ENCODE measurements around the gene HS3ST3A1.

Gene HS3ST3A1

DNA sequence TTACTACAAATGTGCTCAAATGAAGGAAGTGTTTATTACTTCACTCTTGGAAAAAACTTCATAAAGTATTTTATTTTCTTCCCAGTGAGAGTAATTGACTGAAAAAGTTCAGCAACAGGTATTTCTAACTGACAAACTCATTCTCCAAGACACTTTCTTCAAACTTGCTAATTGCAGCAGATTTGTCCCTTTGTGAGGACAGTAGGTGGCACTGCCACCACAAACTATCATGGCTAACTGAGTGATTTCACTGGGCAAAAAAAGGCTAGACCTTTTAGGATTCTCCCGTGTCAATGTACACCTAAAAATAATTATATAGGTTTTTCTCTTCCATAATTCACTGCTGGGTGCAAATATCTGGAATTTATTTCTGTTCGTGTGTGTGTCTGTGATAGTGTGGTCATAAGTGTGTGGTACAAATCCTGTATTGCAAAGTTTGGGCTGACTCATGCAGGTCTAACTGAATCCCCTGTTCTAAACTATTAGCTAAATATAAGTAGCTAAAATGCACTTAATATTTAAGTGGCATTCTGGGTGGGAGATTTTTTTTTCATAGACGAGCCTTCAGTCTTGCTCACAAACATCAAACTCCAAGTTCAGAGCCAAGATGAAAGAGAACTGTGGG is 3.9 kb downstream of the HS3ST3A1 start:
- Histone ChIP-seq H3K9me3 (ENCODE audit: control insufficient read depth, low read length) (no peaks in the 10 kb centered on the region), H3K36me3 (ENCODE audit: control insufficient read depth, insufficient read depth, low read length, severe bottlenecking) (no peaks in the 10 kb centered on the region), H3K4me3 (ENCODE audit: low read length) (peak overlapping the region; percentile 46), H3K9ac (ENCODE audit: low read length) (peak overlapping the region; percentile 80), H3K27me3 (replicated peaks; ENCODE audit: control insufficient read depth, insufficient read depth, low read length) (no peaks in the 10 kb centered on the region), H3K4me1 (ENCODE audit: control insufficient read depth, insufficient read depth, low read length) (peaks cover 39% of the 10 kb centered on the region)
- DNase-seq (ENCODE audit: low read depth): peak; percentile 67

DNA sequence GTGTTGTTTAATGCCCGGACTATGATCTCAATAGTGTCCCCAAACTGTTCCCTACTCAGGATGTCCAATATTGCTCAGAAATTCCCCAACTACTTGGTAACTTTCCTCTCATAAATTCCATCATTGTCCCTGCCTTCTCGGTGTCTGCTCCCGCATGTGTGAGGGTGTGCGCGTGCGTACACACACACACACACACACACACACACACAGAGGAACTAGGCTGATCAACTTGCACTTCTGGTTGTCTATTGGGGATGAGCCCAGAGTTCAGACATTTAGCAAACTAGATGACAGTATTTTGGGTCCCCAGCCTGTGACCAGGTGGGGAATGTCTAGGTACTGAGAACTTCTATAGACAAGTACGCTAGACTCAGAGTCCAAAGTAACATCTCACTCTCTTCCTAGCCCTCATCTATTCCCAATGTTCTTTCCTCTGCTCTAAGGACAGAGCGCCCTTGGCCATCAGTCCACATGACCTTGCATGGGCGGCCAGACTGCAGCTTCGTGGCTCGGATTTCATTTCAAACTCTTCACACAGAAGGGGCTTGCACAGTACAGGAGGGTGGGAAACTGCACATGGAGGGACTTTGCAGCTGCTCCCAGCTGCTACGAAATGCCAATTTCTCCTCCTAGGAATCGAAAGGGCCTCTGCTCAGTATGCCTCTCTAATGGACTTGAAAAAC is 5.3 kb downstream of the HS3ST3A1 start:
- no peaks in the 10 kb centered on the region for H3K36me3 ChIP-seq (ENCODE audit: control insufficient read depth, insufficient read depth, low read length, severe bottlenecking)
- no peak overlapping the region for H3K9ac ChIP-seq (ENCODE audit: low read length)
- no peak overlapping the region for H3K4me3 ChIP-seq (ENCODE audit: low read length)
- H3K9me3 ChIP-seq (ENCODE audit: control insufficient read depth, low read length): no peaks in the 10 kb centered on the region
- no peaks in the 10 kb centered on the region for H3K27me3 ChIP-seq (replicated peaks; ENCODE audit: control insufficient read depth, insufficient read depth, low read length)
- peaks cover 44% of the 10 kb centered on the region for H3K4me1 ChIP-seq (ENCODE audit: control insufficient read depth, insufficient read depth, low read length)
- no peak for DNase-seq (ENCODE audit: low read depth)

DNA sequence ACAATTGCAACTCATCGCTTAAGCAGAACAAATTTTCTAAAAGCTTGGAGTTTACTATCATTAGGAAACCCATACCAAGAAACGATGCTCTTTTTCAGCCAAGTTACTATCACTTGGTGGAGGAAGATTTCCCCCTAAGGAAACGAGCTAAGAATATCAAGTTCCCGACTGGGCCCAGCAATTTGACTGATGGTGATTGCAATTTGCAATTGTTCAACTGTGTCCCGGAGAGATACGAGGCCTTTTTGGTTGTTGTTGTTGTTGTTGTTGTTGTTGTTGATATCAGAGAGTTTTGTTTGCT is 6.2 kb downstream of the HS3ST3A1 start:
- no peaks in the 10 kb centered on the region for H3K36me3 ChIP-seq (ENCODE audit: control insufficient read depth, insufficient read depth, low read length, severe bottlenecking)
- H3K9me3 ChIP-seq (ENCODE audit: control insufficient read depth, low read length): no peaks in the 10 kb centered on the region
- no peak overlapping the region for H3K4me3 ChIP-seq (ENCODE audit: low read length)
- H3K4me1 ChIP-seq (ENCODE audit: control insufficient read depth, insufficient read depth, low read length): peaks cover 46% of the 10 kb centered on the region
- no peak for DNase-seq (ENCODE audit: low read depth)
- no peaks in the 10 kb centered on the region for H3K27me3 ChIP-seq (replicated peaks; ENCODE audit: control insufficient read depth, insufficient read depth, low read length)
- no peak overlapping the region for H3K9ac ChIP-seq (ENCODE audit: low read length)

DNA sequence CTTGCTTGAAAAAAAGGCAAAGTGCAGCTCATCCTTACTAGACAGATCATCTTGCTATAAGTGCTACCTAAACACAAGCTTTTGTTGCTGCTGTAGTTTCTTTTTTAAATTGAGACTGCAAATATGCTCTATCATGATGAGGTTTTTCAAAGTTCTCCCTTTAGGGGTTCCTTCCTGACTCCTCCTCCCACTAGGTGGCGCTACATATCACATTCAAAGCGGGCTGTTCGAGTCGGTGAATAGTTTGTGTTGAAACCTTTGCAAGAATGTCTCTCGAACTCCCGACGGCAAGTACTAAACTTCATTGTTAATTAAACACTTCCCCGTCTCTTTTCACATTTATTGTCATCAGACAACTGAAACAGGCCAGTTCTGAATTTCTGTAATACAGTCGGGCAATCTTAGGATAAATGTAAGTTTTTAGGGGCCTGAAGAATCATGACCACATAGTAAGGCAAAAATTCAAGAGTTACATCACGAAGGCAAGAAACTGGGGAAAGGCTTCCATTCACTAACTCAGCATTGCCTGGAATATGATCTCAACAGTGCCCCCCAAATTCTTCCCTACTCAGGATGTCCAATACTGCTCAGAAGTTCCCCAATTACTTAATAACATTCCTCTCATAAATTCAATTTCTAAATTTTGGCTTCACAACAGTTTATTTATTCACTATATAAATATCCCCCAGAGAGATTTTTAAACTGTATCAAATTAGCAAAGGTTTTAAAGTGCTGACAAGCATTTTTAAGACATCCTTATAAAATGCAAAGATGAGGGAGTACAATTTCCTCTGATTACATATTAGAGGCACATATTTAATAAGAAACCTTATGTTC is 6.7 kb downstream of the HS3ST3A1 start:
- DNase-seq (ENCODE audit: low read depth): peak; percentile 94
- peak overlapping the region; percentile 54 for H3K9ac ChIP-seq (ENCODE audit: low read length)
- no peaks in the 10 kb centered on the region for H3K27me3 ChIP-seq (replicated peaks; ENCODE audit: control insufficient read depth, insufficient read depth, low read length)
- H3K4me3 ChIP-seq (ENCODE audit: low read length): peak overlapping the region; percentile 49
- no peaks in the 10 kb centered on the region for H3K36me3 ChIP-seq (ENCODE audit: control insufficient read depth, insufficient read depth, low read length, severe bottlenecking)
- H3K4me1 ChIP-seq (ENCODE audit: control insufficient read depth, insufficient read depth, low read length): peaks cover 52% of the 10 kb centered on the region
- H3K9me3 ChIP-seq (ENCODE audit: control insufficient read depth, low read length): no peaks in the 10 kb centered on the region

DNA sequence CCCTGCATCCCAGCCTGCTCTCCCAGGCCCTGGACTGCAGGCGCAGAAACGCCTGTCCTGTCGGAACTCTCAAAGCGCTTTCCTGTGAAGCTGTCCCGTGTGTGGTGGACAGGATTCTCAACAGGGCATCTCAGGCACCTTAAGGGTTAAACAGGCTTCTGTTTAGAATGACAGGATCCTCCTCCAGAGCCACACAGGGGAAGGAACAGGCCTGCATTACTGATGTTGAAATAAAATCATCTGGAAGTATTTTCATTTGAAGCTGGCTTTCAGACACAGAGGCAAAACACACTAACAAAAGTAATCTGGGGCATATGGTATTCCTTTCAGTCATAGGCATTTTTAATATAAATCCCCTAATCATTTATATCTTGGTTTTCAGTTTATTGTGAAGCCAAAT is 7.4 kb downstream of the HS3ST3A1 start:
- peak; percentile 72 for DNase-seq (ENCODE audit: low read depth)
- no peaks in the 10 kb centered on the region for H3K27me3 ChIP-seq (replicated peaks; ENCODE audit: control insufficient read depth, insufficient read depth, low read length)
- peak overlapping the region; percentile 49 for H3K4me3 ChIP-seq (ENCODE audit: low read length)
- H3K36me3 ChIP-seq (ENCODE audit: control insufficient read depth, insufficient read depth, low read length, severe bottlenecking): no peaks in the 10 kb centered on the region
- no peaks in the 10 kb centered on the region for H3K9me3 ChIP-seq (ENCODE audit: control insufficient read depth, low read length)
- peak overlapping the region; percentile 54 for H3K9ac ChIP-seq (ENCODE audit: low read length)
- H3K4me1 ChIP-seq (ENCODE audit: control insufficient read depth, insufficient read depth, low read length): peaks cover 52% of the 10 kb centered on the region

DNA sequence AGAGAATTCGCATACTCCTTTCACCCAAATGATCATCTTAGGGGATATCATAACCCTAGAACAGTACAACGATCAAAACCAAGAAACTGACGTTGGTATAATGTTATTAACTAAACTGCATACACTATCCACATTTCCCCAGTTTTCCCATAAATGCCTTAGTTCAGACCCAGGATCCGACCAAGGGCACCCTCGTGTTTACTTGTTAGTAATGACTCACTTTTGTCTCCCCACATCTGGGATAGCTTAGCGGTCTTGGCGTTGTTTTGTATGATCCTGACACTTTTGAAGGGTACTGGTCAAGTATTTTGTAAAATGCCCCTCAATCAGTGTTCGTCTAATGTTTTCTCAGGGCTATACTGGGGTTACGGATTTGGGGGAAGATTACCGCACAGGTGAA is 8.0 kb downstream of the HS3ST3A1 start:
- H3K9me3 ChIP-seq (ENCODE audit: control insufficient read depth, low read length): no peaks in the 10 kb centered on the region
- DNase-seq (ENCODE audit: low read depth): peak; percentile 34
- no peaks in the 10 kb centered on the region for H3K36me3 ChIP-seq (ENCODE audit: control insufficient read depth, insufficient read depth, low read length, severe bottlenecking)
- no peak overlapping the region for H3K4me3 ChIP-seq (ENCODE audit: low read length)
- H3K27me3 ChIP-seq (replicated peaks; ENCODE audit: control insufficient read depth, insufficient read depth, low read length): no peaks in the 10 kb centered on the region
- peaks cover 47% of the 10 kb centered on the region for H3K4me1 ChIP-seq (ENCODE audit: control insufficient read depth, insufficient read depth, low read length)
- H3K9ac ChIP-seq (ENCODE audit: low read length): no peak overlapping the region

DNA sequence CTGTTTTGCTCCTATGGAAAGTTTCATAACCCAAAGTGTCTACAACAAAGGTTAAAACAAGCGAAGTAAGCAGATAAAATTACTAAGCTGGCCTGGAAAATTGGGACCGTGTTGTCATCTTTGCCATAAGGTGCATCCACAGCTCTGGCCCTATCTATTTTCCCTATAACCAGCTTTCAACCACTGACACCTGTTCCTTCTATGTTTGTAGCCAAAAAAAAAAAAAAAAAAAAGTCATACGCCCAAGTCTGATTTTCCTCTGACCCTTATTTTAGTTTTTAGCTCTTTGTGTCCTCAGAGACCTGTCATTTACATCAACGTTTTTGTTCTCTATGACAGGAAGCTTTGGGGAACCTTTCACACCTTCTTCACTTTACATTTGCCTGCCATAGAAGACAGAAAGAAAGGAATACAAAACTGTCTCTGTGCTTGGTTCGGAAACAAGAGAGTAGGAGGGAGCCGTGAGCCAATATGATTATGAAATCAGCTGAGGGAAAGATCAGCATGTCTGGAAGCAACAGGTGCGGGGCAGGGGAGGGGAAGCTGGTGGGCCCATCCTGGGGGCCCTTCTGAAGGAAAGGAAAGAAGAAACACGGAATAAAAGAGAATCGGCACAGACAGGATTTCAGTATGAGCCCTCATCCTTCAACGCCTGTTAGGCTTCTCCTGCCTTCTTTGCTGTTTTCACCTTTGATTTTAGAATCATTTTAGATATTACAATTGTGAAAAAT is 8.5 kb downstream of the HS3ST3A1 start:
- Histone ChIP-seq H3K27me3 (replicated peaks; ENCODE audit: control insufficient read depth, insufficient read depth, low read length) (no peaks in the 10 kb centered on the region), H3K4me1 (ENCODE audit: control insufficient read depth, insufficient read depth, low read length) (peaks cover 43% of the 10 kb centered on the region), H3K36me3 (ENCODE audit: control insufficient read depth, insufficient read depth, low read length, severe bottlenecking) (no peaks in the 10 kb centered on the region), H3K4me3 (ENCODE audit: low read length) (no peak overlapping the region), H3K9me3 (ENCODE audit: control insufficient read depth, low read length) (no peaks in the 10 kb centered on the region), H3K9ac (ENCODE audit: low read length) (no peak overlapping the region)
- no peak for DNase-seq (ENCODE audit: low read depth)

DNA sequence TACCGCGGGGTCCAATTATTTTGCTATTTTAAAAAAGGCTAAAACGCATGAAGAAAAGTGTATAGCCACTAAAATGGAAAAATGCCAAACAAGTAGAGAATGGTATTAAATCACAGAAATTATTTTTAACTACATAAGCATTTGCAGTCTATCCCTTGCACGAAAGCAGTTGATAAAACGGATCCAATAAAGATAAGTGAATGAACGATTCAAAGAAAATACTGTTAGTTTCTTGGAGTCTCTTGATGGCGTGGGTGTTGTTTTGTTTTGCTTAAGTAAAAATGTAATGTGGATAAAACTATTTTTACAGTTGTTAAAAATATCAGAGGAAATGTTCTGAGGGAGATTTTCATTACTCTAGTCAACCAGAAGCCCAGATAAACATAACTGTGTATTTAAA is 9.3 kb downstream of the HS3ST3A1 start:
- H3K4me3 ChIP-seq (ENCODE audit: low read length): no peak overlapping the region
- H3K36me3 ChIP-seq (ENCODE audit: control insufficient read depth, insufficient read depth, low read length, severe bottlenecking): no peaks in the 10 kb centered on the region
- DNase-seq (ENCODE audit: low read depth): no peak
- no peaks in the 10 kb centered on the region for H3K27me3 ChIP-seq (replicated peaks; ENCODE audit: control insufficient read depth, insufficient read depth, low read length)
- peaks cover 42% of the 10 kb centered on the region for H3K4me1 ChIP-seq (ENCODE audit: control insufficient read depth, insufficient read depth, low read length)
- H3K9ac ChIP-seq (ENCODE audit: low read length): no peak overlapping the region
- no peaks in the 10 kb centered on the region for H3K9me3 ChIP-seq (ENCODE audit: control insufficient read depth, low read length)

DNA sequence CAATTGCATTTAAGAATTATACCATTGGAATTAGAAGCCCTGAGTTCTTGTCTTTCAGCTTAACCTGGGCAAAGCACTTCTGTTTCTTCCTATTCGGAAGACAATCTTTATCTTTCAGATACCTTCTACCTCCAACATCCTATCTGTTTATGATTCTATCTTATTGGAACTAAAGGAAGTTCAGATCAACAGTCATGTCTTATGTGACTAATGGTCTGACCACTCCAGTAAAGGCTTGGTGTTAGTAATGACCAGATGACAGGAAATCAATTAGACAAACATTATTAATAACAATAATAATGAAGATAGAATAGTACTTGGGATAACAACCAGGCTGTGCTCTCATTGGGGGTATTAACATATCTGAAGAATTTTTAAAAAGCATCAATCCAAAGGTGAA is 11.3 kb downstream of the HS3ST3A1 start:
- no peaks in the 10 kb centered on the region for H3K36me3 ChIP-seq (ENCODE audit: control insufficient read depth, insufficient read depth, low read length, severe bottlenecking)
- DNase-seq (ENCODE audit: low read depth): no peak
- H3K27me3 ChIP-seq (replicated peaks; ENCODE audit: control insufficient read depth, insufficient read depth, low read length): no peaks in the 10 kb centered on the region
- no peak overlapping the region for H3K4me3 ChIP-seq (ENCODE audit: low read length)
- no peak overlapping the region for H3K9ac ChIP-seq (ENCODE audit: low read length)
- peaks cover 35% of the 10 kb centered on the region for H3K4me1 ChIP-seq (ENCODE audit: control insufficient read depth, insufficient read depth, low read length)
- H3K9me3 ChIP-seq (ENCODE audit: control insufficient read depth, low read length): no peaks in the 10 kb centered on the region

DNA sequence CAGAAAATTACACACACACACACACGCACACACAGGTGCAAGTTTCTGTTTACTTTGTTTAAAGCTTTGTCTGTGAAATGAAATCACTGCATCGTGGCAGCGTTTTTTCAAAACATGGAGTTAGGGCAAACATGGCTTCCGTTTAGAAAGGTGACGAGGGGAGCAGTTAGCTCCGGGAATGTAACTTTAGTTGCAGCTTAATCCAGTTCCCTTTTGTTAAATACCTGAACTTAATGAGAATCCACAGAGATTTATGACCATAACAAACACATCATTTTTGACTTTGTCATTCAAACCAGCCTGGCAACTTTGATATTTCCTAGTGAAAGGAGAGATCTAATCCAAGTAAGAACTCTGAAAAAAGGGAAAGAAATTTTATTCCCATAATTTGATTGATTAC is 12.1 kb downstream of the HS3ST3A1 start:
- Histone ChIP-seq H3K36me3 (ENCODE audit: control insufficient read depth, insufficient read depth, low read length, severe bottlenecking) (no peaks in the 10 kb centered on the region), H3K4me3 (ENCODE audit: low read length) (no peak overlapping the region), H3K27me3 (replicated peaks; ENCODE audit: control insufficient read depth, insufficient read depth, low read length) (no peaks in the 10 kb centered on the region), H3K4me1 (ENCODE audit: control insufficient read depth, insufficient read depth, low read length) (peaks cover 27% of the 10 kb centered on the region), H3K9me3 (ENCODE audit: control insufficient read depth, low read length) (no peaks in the 10 kb centered on the region), H3K9ac (ENCODE audit: low read length) (no peak overlapping the region)
- DNase-seq (ENCODE audit: low read depth): no peak

Data from adipocyte (in vitro differentiated cells).